ENCODE results near the gene HM13. TPM values are rescaled to one million over a fixed set of nuclear protein-coding genes. Genes with fewer than 3 reads are reported as not detected.

HM13 gene
- total and polyA plus RNA-seq, 9 of the 15 experiments (the other 6 are each of a cell fraction or from before 2014, with no cell fraction given): 7.7 to 136 (median 74.5) TPM

DNA sequence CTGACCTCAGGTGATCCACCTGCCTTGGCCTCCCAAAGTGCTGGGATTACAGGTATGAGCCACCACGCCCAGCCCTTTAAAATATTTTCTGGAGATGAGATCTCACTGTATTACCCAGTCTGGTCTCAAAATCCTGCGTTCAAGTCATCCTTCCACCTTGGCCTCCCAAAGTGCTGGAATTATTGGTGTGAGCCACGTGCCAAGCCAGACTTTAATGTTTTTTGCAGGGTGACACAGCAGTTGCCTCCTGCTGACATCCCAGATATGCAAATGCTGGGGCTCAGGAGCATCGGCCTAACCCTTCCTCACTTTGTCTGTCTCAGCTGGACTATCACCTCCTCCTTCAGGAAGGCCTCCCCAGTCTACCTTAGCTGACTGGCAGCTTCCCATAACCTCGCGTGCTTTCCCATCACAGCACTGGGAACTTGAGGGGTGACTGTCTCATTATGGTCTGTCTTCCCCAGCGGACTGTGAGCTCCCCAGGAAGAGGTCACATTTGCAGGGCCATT lies 76.5 kb downstream of the HM13 start (continued):
- TF ChIP-seq ZNF146 (CRISPR knock-in tag; IDR thresholded peaks at IDR 0.05; ENCODE audit: unreplicated experiment) (no peak), GATAD2A (IDR thresholded peaks at IDR 0.05) (no peak), ZNF282 (CRISPR knock-in tag; IDR thresholded peaks at IDR 0.05) (no peak), ZNF77 (CRISPR knock-in tag; IDR thresholded peaks at IDR 0.05) (no peak), MEF2D (tag; conservative IDR thresholded peaks at IDR 0.05; ENCODE audit: low read depth) (no peak), NFE2 (IDR thresholded peaks at IDR 0.05; ENCODE audit: low read depth) (peak; percentile 94), RBBP5 (IDR thresholded peaks at IDR 0.05; ENCODE audit: borderline replicate concordance, insufficient read depth, low read length, poor library complexity, severe bottlenecking) (no peak)
- TF ChIP-seq, protein P1, sequence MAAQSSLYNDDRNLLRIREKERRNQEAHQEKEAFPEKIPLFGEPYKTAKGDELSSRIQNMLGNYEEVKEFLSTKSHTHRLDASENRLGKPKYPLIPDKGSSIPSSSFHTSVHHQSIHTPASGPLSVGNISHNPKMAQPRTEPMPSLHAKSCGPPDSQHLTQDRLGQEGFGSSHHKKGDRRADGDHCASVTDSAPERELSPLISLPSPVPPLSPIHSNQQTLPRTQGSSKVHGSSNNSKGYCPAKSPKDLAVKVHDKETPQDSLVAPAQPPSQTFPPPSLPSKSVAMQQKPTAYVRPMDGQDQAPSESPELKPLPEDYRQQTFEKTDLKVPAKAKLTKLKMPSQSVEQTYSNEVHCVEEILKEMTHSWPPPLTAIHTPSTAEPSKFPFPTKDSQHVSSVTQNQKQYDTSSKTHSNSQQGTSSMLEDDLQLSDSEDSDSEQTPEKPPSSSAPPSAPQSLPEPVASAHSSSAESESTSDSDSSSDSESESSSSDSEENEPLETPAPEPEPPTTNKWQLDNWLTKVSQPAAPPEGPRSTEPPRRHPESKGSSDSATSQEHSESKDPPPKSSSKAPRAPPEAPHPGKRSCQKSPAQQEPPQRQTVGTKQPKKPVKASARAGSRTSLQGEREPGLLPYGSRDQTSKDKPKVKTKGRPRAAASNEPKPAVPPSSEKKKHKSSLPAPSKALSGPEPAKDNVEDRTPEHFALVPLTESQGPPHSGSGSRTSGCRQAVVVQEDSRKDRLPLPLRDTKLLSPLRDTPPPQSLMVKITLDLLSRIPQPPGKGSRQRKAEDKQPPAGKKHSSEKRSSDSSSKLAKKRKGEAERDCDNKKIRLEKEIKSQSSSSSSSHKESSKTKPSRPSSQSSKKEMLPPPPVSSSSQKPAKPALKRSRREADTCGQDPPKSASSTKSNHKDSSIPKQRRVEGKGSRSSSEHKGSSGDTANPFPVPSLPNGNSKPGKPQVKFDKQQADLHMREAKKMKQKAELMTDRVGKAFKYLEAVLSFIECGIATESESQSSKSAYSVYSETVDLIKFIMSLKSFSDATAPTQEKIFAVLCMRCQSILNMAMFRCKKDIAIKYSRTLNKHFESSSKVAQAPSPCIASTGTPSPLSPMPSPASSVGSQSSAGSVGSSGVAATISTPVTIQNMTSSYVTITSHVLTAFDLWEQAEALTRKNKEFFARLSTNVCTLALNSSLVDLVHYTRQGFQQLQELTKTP (IDR thresholded peaks at IDR 0.05; ENCODE audit: low read depth in 1 of 2, partially characterized antibody in 2 of 2): no peak
- TF ChIP-seq, protein P2, sequence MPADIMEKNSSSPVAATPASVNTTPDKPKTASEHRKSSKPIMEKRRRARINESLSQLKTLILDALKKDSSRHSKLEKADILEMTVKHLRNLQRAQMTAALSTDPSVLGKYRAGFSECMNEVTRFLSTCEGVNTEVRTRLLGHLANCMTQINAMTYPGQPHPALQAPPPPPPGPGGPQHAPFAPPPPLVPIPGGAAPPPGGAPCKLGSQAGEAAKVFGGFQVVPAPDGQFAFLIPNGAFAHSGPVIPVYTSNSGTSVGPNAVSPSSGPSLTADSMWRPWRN (IDR thresholded peaks at IDR 0.05; ENCODE audit: low read depth): peak; percentile 76
- TF ChIP-seq, protein P3, sequence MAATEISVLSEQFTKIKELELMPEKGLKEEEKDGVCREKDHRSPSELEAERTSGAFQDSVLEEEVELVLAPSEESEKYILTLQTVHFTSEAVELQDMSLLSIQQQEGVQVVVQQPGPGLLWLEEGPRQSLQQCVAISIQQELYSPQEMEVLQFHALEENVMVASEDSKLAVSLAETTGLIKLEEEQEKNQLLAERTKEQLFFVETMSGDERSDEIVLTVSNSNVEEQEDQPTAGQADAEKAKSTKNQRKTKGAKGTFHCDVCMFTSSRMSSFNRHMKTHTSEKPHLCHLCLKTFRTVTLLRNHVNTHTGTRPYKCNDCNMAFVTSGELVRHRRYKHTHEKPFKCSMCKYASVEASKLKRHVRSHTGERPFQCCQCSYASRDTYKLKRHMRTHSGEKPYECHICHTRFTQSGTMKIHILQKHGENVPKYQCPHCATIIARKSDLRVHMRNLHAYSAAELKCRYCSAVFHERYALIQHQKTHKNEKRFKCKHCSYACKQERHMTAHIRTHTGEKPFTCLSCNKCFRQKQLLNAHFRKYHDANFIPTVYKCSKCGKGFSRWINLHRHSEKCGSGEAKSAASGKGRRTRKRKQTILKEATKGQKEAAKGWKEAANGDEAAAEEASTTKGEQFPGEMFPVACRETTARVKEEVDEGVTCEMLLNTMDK (IDR thresholded peaks at IDR 0.05; ENCODE audit: borderline replicate concordance, insufficient read depth, low read depth, low read length, poor library complexity, severe bottlenecking): no peak
- TF ChIP-seq, protein P4, sequence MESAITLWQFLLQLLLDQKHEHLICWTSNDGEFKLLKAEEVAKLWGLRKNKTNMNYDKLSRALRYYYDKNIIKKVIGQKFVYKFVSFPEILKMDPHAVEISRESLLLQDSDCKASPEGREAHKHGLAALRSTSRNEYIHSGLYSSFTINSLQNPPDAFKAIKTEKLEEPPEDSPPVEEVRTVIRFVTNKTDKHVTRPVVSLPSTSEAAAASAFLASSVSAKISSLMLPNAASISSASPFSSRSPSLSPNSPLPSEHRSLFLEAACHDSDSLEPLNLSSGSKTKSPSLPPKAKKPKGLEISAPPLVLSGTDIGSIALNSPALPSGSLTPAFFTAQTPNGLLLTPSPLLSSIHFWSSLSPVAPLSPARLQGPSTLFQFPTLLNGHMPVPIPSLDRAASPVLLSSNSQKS (CRISPR knock-in tag; IDR thresholded peaks at IDR 0.05): no peak
- TF ChIP-seq, protein P5, sequence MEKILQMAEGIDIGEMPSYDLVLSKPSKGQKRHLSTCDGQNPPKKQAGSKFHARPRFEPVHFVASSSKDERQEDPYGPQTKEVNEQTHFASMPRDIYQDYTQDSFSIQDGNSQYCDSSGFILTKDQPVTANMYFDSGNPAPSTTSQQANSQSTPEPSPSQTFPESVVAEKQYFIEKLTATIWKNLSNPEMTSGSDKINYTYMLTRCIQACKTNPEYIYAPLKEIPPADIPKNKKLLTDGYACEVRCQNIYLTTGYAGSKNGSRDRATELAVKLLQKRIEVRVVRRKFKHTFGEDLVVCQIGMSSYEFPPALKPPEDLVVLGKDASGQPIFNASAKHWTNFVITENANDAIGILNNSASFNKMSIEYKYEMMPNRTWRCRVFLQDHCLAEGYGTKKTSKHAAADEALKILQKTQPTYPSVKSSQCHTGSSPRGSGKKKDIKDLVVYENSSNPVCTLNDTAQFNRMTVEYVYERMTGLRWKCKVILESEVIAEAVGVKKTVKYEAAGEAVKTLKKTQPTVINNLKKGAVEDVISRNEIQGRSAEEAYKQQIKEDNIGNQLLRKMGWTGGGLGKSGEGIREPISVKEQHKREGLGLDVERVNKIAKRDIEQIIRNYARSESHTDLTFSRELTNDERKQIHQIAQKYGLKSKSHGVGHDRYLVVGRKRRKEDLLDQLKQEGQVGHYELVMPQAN (IDR thresholded peaks at IDR 0.05; ENCODE audit: borderline replicate concordance): no peak
- TF ChIP-seq, protein P6, sequence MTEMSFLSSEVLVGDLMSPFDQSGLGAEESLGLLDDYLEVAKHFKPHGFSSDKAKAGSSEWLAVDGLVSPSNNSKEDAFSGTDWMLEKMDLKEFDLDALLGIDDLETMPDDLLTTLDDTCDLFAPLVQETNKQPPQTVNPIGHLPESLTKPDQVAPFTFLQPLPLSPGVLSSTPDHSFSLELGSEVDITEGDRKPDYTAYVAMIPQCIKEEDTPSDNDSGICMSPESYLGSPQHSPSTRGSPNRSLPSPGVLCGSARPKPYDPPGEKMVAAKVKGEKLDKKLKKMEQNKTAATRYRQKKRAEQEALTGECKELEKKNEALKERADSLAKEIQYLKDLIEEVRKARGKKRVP (CRISPR knock-in tag; IDR thresholded peaks at IDR 0.05): no peak
- TF ChIP-seq, protein P7, sequence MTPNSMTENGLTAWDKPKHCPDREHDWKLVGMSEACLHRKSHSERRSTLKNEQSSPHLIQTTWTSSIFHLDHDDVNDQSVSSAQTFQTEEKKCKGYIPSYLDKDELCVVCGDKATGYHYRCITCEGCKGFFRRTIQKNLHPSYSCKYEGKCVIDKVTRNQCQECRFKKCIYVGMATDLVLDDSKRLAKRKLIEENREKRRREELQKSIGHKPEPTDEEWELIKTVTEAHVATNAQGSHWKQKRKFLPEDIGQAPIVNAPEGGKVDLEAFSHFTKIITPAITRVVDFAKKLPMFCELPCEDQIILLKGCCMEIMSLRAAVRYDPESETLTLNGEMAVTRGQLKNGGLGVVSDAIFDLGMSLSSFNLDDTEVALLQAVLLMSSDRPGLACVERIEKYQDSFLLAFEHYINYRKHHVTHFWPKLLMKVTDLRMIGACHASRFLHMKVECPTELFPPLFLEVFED (CRISPR knock-in tag; conservative IDR thresholded peaks at IDR 0.05): no peak
